ENCODE results near the gene SPAM1. TPM values are rescaled to one million over a fixed set of nuclear protein-coding genes. Genes with fewer than 3 reads are reported as not detected.

Gene SPAM1
- total RNA-seq, 1 donor from 2014 or later, result not detected

DNA sequence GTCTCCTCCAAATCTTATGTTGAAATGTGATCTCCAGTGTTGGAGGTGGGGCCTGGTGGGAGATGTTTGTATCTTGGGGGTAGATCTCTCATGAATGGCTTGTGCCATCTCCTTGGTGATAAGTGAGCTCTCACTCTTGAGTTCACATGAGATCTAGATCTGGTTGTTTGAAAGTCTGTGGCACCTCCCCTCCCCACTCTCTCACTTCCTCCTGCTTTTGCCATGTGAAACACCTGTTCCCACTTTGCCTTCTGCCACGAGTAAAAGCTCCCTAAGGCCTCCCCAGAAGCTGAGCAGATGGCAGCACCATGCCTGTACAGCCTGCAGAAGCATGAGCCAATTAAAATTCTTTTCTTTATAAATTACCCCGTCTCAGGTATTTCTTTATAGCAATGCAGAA, 84.3 kb downstream of the SPAM1 start:
- H3K27me3 ChIP-seq (ENCODE audit: control insufficient read depth, insufficient read depth, low read length), result no peaks in the 10 kb centered on the region
- H3K36me3 ChIP-seq (ENCODE audit: control insufficient read depth, insufficient read depth, low read length), result no peaks in the 10 kb centered on the region
- TF ChIP-seq, protein P1, sequence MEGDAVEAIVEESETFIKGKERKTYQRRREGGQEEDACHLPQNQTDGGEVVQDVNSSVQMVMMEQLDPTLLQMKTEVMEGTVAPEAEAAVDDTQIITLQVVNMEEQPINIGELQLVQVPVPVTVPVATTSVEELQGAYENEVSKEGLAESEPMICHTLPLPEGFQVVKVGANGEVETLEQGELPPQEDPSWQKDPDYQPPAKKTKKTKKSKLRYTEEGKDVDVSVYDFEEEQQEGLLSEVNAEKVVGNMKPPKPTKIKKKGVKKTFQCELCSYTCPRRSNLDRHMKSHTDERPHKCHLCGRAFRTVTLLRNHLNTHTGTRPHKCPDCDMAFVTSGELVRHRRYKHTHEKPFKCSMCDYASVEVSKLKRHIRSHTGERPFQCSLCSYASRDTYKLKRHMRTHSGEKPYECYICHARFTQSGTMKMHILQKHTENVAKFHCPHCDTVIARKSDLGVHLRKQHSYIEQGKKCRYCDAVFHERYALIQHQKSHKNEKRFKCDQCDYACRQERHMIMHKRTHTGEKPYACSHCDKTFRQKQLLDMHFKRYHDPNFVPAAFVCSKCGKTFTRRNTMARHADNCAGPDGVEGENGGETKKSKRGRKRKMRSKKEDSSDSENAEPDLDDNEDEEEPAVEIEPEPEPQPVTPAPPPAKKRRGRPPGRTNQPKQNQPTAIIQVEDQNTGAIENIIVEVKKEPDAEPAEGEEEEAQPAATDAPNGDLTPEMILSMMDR (IDR thresholded peaks at IDR 0.05; ENCODE audit: insufficient read depth, low read length, poor library complexity, severe bottlenecking), result no peak
- H3K4me3 ChIP-seq (ENCODE audit: low read depth, low read length), result no peak overlapping the region
- no peak for DNase-seq (ENCODE audit: low read depth)

Other genes with a start within 250 kb of the SPAM1 start
- gene WASL, start 176.2 kb upstream of the SPAM1 start, total RNA-seq, result 31.6 and 41.6 TPM in 2 replicates
- not detected in 2 replicates for gene HYAL4, start 80.1 kb upstream of the SPAM1 start, total RNA-seq
- not detected in 2 replicates for gene TMEM229A, start 107.8 kb downstream of the SPAM1 start, total RNA-seq